Measurements from ENCODE around the gene VPS26C. TPM values are rescaled to one million over a fixed set of nuclear protein-coding genes. Genes with fewer than 3 reads are reported as not detected.

The VPS26C gene
- total and polyA plus RNA-seq, 10 donors = 17.0 to 76.9 (median 50.6) TPM

DNA sequence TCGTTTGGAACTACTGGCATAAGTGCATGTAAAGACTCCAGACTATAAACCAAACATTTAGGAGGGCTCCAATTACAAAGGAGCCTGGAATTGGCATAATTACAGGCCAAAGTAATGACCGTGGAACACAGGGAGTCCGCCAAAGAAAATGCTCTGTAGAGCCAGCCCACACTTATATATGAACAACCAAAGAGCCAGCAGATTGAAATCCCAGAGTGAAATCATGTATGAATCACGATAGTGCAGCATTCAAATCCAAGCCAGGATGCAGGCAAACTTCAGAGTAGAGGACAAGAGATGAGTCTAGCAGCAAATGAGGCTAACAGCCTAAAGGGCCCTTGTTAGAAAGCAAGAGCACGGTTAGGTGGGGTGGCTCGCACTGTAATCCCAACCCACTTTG is 13.1 kb downstream of the VPS26C start:
- H3K36me3 ChIP-seq = no peaks in the 10 kb centered on the region
- peaks cover 10 to 79% (median 32%) of the 10 kb centered on the region in 6 donors for H3K4me1 ChIP-seq
- H3K4me3 ChIP-seq = no peak overlapping the region
- intact Hi-C loops (cut with DNase I; ENCODE audit: low total_unique reads) = no loop called here
- no peak for TF ChIP-seq POLR2AphosphoS5 (IDR thresholded peaks at IDR 0.05)
- TF ChIP-seq, protein P1, sequence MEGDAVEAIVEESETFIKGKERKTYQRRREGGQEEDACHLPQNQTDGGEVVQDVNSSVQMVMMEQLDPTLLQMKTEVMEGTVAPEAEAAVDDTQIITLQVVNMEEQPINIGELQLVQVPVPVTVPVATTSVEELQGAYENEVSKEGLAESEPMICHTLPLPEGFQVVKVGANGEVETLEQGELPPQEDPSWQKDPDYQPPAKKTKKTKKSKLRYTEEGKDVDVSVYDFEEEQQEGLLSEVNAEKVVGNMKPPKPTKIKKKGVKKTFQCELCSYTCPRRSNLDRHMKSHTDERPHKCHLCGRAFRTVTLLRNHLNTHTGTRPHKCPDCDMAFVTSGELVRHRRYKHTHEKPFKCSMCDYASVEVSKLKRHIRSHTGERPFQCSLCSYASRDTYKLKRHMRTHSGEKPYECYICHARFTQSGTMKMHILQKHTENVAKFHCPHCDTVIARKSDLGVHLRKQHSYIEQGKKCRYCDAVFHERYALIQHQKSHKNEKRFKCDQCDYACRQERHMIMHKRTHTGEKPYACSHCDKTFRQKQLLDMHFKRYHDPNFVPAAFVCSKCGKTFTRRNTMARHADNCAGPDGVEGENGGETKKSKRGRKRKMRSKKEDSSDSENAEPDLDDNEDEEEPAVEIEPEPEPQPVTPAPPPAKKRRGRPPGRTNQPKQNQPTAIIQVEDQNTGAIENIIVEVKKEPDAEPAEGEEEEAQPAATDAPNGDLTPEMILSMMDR (IDR thresholded peaks at IDR 0.05 in 8 of 11, conservative IDR thresholded peaks at IDR 0.05 in 3 of 11) = no peak
- TF ChIP-seq POLR2A (IDR thresholded peaks at IDR 0.05) = no peak
- H3K27ac ChIP-seq = no peak overlapping the region
- WGBS, 5 donors = 92 to 97% (median 95%) methylated on average over 6 of the region's 6 CpGs
- H3K27me3 ChIP-seq (replicated peaks in 1 of 7) = no peaks in the 10 kb centered on the region
- no peaks in the 10 kb centered on the region for H3K9me3 ChIP-seq
- DNase-seq = no peak

DNA sequence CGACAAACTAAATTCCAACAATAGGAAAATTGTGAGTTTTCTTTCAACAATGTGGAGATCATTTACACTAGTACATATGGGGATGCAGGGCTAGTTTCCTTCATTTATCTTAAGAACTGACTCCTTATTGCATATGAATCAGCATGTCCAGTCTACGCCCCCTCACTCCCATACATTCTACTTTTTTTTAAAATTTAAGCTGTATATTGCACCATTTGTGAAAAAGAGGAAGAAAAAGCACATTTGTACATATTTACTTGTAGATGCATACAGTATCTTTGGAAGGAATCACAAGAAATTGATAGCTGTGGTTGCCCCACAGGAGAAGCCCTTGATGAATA is 15.9 kb downstream of the VPS26C start:
- Histone ChIP-seq H3K27ac (peak overlapping the region in 3 of 8 donors; percentile 5 to 36 (median 23)), H3K36me3 (no peaks in the 10 kb centered on the region), H3K4me3 (no peak overlapping the region), H3K27me3 (replicated peaks in 1 of 7) (no peaks in the 10 kb centered on the region), H3K4me1 (peaks cover 0 to 75% (median 11%) of the 10 kb centered on the region in 6 donors), H3K9me3 (no peaks in the 10 kb centered on the region)
- WGBS, 5 donors = 56 to 92% (median 76%) methylated on average over 2 of the region's 2 CpGs
- TF ChIP-seq, protein P1 (IDR thresholded peaks at IDR 0.05 in 8 of 11, conservative IDR thresholded peaks at IDR 0.05 in 3 of 11) = no peak
- no peak for TF ChIP-seq POLR2A (IDR thresholded peaks at IDR 0.05)
- TF ChIP-seq POLR2AphosphoS5 (IDR thresholded peaks at IDR 0.05) = no peak
- no peak for DNase-seq
- intact Hi-C loops (cut with DNase I; ENCODE audit: low total_unique reads) = no loop called here

DNA sequence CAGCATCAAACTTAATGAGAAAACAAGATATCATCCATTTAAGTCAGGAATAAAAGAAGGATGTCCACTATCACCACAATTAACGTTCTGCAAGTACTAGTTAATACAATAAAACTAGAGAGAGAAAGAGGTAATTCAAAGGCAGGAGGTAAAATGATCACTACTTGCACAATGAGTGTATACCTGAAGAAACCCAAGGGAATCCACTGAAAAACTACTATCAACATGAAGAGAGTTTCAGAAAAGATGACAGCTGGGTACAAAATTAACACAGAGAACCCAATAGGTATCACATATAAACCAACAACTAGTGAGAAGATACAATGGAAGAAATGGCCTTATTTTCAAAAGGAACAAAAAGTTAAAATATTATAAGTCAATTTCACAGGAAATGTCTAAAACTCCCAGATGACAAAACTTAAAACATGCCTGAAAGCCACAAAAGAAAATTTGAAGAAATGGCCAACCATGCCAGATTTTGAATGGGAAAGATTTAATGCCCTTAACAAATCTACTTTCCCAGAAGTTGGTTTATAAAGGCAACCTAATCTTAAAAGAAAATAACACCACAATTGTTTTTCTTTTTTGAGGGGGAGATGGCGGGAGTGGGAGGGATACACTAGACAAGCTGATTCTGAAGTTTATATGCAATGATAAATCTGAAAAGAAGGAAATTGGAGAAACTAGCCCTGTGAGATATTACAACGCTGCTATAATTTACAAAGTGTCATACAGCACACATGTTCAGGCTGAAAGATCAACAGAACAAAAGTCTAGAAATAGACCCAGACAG is 17.8 kb downstream of the VPS26C start:
- intact Hi-C loops (cut with DNase I; ENCODE audit: low total_unique reads) = no loop called here
- no peak overlapping the region for H3K27ac ChIP-seq
- no peak for TF ChIP-seq POLR2A (IDR thresholded peaks at IDR 0.05)
- no peak for TF ChIP-seq POLR2AphosphoS5 (IDR thresholded peaks at IDR 0.05)
- TF ChIP-seq, protein P1 (IDR thresholded peaks at IDR 0.05 in 8 of 11, conservative IDR thresholded peaks at IDR 0.05 in 3 of 11) = no peak
- no peak overlapping the region for H3K4me3 ChIP-seq
- H3K27me3 ChIP-seq (replicated peaks in 1 of 7) = no peaks in the 10 kb centered on the region
- WGBS, 5 donors = 77 to 91% (median 85%) methylated on average over 3 of the region's 3 CpGs
- H3K36me3 ChIP-seq = no peaks in the 10 kb centered on the region
- DNase-seq = no peak
- no peaks in the 10 kb centered on the region for H3K9me3 ChIP-seq
- peaks cover 0 to 81% (median 21%) of the 10 kb centered on the region in 6 donors for H3K4me1 ChIP-seq

DNA sequence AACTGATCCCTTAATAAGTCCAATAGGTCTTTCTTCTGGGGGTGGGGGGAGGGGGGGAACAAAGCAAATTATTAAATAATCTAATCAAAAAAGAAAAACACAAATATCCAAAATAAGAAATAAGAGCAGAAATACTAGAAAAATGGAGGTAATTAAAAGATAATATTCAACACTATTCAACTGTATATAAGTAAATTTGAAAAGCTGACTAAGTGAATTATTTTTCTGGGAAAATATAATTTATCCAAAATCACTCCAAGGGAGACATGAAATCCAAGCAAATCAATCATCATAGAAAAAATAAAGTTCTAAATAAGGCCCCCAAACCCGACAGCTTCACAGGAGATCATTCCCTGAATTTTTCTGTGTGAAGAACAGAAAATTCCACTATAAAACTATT is 18.8 kb downstream of the VPS26C start:
- TF ChIP-seq, protein P1 (IDR thresholded peaks at IDR 0.05 in 8 of 11, conservative IDR thresholded peaks at IDR 0.05 in 3 of 11) = no peak
- intact Hi-C loops (cut with DNase I; ENCODE audit: low total_unique reads) = no loop called here
- Histone ChIP-seq H3K4me1 (peaks cover 0 to 82% (median 25%) of the 10 kb centered on the region in 6 donors), H3K4me3 (no peak overlapping the region), H3K9me3 (no peaks in the 10 kb centered on the region), H3K27me3 (replicated peaks in 1 of 7) (no peaks in the 10 kb centered on the region), H3K36me3 (no peaks in the 10 kb centered on the region), H3K27ac (no peak overlapping the region)
- DNase-seq = no peak
- WGBS, 5 donors = 80 to 92% (median 86%) methylated on average over 1 of the region's 1 CpG
